GM23248 (cell line): Measurements from ENCODE around the gene SRGAP2C. TPM values are rescaled to one million over a fixed set of nuclear protein-coding genes. Genes with fewer than 3 reads are reported as not detected.
"Not testable (repeated sequence)": the region's sequence is repeated elsewhere in the genome, so short reads cannot be mapped to it uniquely, and the experiment has no call there.

ENCODE experiments used
- DNase-seq: peaks from one replicate; pipeline ENCODE4 v3.0.0-alpha.2; 2015
- H2AFZ ChIP-seq: fragments of 200-600 bp; sonication (generic); 2 replicates; pipeline ENCODE4 v1.6.1; 2016; ENCODE audit warnings: antibody characterized with exemption
- H3F3A ChIP-seq: fragments of 200-600 bp; sonication (generic); 2 replicates; pipeline ENCODE4 v1.6.1; 2016; ENCODE audit warnings: mild to moderate bottlenecking, antibody characterized with exemption, mixed run types; ENCODE audit not compliant: insufficient read depth
- H3K27ac ChIP-seq: fragments of 200-600 bp; sonication (generic); 2 replicates; pipeline ENCODE4 v1.5.1; 2016; ENCODE audit warnings: mild to moderate bottlenecking
- H3K27me3 ChIP-seq: fragments of 200-600 bp; sonication (generic); replicated peaks from 2 replicates; pipeline ENCODE4 v1.6.1; 2016; ENCODE audit warnings: mild to moderate bottlenecking; ENCODE audit not compliant: insufficient read depth
- H3K36me3 ChIP-seq: fragments of 200-600 bp; sonication (generic); 2 replicates; pipeline ENCODE4 v1.6.1; 2016; ENCODE audit warnings: low read depth, mild to moderate bottlenecking
- H3K4me1 ChIP-seq: fragments of 200-600 bp; sonication (generic); 2 replicates; pipeline ENCODE4 v1.6.1; 2016; ENCODE audit warnings: mild to moderate bottlenecking; ENCODE audit not compliant: insufficient read depth
- H3K4me2 ChIP-seq: fragments of 200-600 bp; sonication (generic); one replicate; pipeline ENCODE4 v1.6.1; 2016; ENCODE audit warnings: mild to moderate bottlenecking; ENCODE audit not compliant: unreplicated experiment
- H3K4me3 ChIP-seq: fragments of 200-600 bp; sonication (generic); 2 replicates; pipeline ENCODE4 v1.5.1; 2016; ENCODE audit warnings: mild to moderate bottlenecking
- H3K79me2 ChIP-seq: fragments of 200-600 bp; sonication (generic); 2 replicates; pipeline ENCODE4 v1.6.1; 2016; ENCODE audit warnings: mild to moderate bottlenecking; ENCODE audit not compliant: insufficient read depth
- H3K9ac ChIP-seq: fragments of 200-600 bp; sonication (generic); 2 replicates; pipeline ENCODE4 v1.6.1; 2016; ENCODE audit warnings: mild to moderate bottlenecking
- H3K9me2 ChIP-seq: fragments of 200-600 bp; sonication (generic); 2 replicates; pipeline ENCODE4 v1.6.1; 2016; ENCODE audit warnings: mixed run types, mild to moderate bottlenecking, moderate library complexity; ENCODE audit not compliant: insufficient read depth
- H3K9me3 ChIP-seq: fragments of 200-600 bp; sonication (generic); one replicate; pipeline ENCODE4 v1.6.1; 2017; ENCODE audit warnings: low read depth
- H4K20me1 ChIP-seq: fragments of 200-600 bp; sonication (generic); 2 replicates; pipeline ENCODE4 v1.6.0; 2016; ENCODE audit not compliant: insufficient read depth
- WGBS, 2 experiments: methylation state at CpG; one replicate each; pipeline ENCODE4 v1.1.6; 2015 to 2017; ENCODE audit warnings: low lambda C conversion rate in 2 of 2, low coverage in 1 of 2; ENCODE audit errors: missing lambda C conversion rate in 2 of 2; 5-methylcytosine and 5-hydroxymethylcytosine counted together
- in situ Hi-C: fragments of 300-500 bp; cut with MboI; formaldehyde crosslinking; loops from 2 replicates; pipeline ENCODE4 v1.15.0; 2020
- polyA plus RNA-seq: library from polyadenylated mRNA; unstranded; fragments of >200 nt; fragmentation: Nextera tagmentation; extraction: Ambion mirVana; gene quantifications from 2 replicates; pipeline ENCODE4 v1.2.1, GENCODE V29; 2016
- total RNA-seq: library from RNA; depleted of rRNA; stranded (reverse); fragments of >200 nt; shearing (Covaris generic); gene quantifications from 2 replicates; pipeline ENCODE4 v1.2.3, GENCODE V29; 2014

SRGAP2C gene
- total and polyA plus RNA-seq, 2 experiments from 2014 or later: 15.6 to 21.5 TPM

GRCh38 chr1:121278777-121279547, 94.2 kb downstream of the SRGAP2C start:
- H3K36me3 ChIP-seq, H4K20me1 ChIP-seq, H3K4me1 ChIP-seq, H3K4me2 ChIP-seq, in situ Hi-C loops, H3K27me3 ChIP-seq, H3K79me2 ChIP-seq, H3K4me3 ChIP-seq, H3K27ac ChIP-seq, H3K9ac ChIP-seq, H3K9me3 ChIP-seq, H3F3A ChIP-seq, H2AFZ ChIP-seq, H3K9me2 ChIP-seq: not testable (repeated sequence)
- DNase-seq: peak; percentile 0
- 97% methylated on average over 3 of the region's 4 CpGs; no CpG with 5 or more reads in 1 of the 2 experiments for WGBS, 2 experiments

- H3F3A ChIP-seq, H3K9me3 ChIP-seq, in situ Hi-C loops, H3K4me3 ChIP-seq, H3K9ac ChIP-seq, H3K4me2 ChIP-seq, H3K4me1 ChIP-seq, H3K27ac ChIP-seq, H3K36me3 ChIP-seq, H2AFZ ChIP-seq, H3K9me2 ChIP-seq, H4K20me1 ChIP-seq, H3K79me2 ChIP-seq, H3K27me3 ChIP-seq, DNase-seq: not testable (repeated sequence)
- 14 to 47% methylated on average over 1 to 2 of the region's 4 CpGs for WGBS, 2 experiments
These were observed 94.7 kb downstream of the SRGAP2C start for GRCh38 chr1:121279548-121279898.

DNA sequence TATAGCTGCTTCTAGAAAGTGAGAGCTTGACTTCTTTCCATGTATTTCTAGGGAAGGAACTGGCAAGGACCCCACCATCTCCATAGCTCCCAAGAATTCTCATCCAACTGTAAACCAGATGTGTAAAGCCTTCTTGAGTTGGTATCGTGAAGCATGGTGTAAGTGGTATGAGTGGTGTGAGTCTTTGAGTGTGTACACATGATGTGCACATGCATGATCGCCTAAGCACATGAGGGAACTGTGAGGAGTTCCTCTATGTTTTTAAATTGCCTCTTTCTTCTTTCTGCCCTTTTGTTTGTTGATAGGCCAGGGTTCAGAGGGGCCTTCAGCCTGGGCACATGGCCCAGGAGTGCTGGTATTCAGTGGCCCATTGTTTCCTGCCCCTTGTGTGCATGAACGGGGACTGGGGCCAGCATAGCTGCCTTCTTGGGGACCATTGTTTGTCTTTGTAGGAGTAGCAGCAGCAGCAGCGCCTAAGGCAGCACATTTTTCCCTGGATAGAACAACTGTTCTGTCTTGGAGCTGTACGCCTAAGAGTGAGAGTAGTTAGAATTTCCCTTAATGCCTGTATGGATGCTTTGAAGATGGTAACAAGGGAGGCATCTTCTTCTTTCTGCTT, 96.0 kb downstream of the SRGAP2C start:
- H3K4me1 ChIP-seq, H3K4me3 ChIP-seq, H4K20me1 ChIP-seq, H3K9me2 ChIP-seq, H3K27me3 ChIP-seq, H2AFZ ChIP-seq, H3F3A ChIP-seq, DNase-seq, in situ Hi-C loops, H3K36me3 ChIP-seq, H3K9ac ChIP-seq, H3K79me2 ChIP-seq, H3K4me2 ChIP-seq, H3K27ac ChIP-seq, H3K9me3 ChIP-seq: not testable (repeated sequence)
- 80 to 90% methylated on average over 2 to 3 of the region's 5 CpGs for WGBS, 2 experiments

DNA sequence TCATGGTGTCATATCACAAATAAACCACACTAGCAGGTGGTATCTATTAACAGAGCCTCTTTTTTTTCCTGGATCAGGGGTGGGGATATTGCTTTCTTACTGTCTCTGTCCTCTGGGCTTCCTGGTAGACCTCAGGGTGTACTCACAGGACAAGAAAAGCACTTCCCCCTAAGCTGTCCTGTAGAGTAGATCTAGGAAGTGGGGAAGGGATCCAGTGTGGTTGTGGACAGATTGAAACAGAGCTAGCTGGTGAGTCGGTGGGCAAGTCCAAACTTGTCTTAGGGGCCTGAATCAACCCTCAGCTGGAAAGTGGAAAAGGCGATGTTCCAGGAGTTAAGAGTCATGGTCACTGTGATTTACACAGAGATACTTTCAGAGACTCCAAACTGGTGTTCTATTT, 96.7 kb downstream of the SRGAP2C start:
- no CpG with 5 or more reads among the region's 2 CpGs for WGBS, 2 experiments
- H3K9me2 ChIP-seq: not testable (repeated sequence)

GRCh38 chr1:121283587-121284180, 98.9 kb downstream of the SRGAP2C start:
- H3K27me3 ChIP-seq, H3K9me3 ChIP-seq, H3K4me3 ChIP-seq, H3K9me2 ChIP-seq, H3K4me1 ChIP-seq, H3K36me3 ChIP-seq, H3K27ac ChIP-seq, H3K79me2 ChIP-seq, H3K4me2 ChIP-seq, H2AFZ ChIP-seq, H4K20me1 ChIP-seq, in situ Hi-C loops, H3K9ac ChIP-seq, H3F3A ChIP-seq: not testable (repeated sequence)
- DNase-seq: peak; percentile 26

More for the DNA sequence above, 96.7 kb downstream of the SRGAP2C start:
- H4K20me1 ChIP-seq, H3K27ac ChIP-seq, H3K36me3 ChIP-seq, H3K27me3 ChIP-seq, in situ Hi-C loops, H3K4me2 ChIP-seq, H3K9me3 ChIP-seq, H2AFZ ChIP-seq, H3F3A ChIP-seq, H3K4me1 ChIP-seq, H3K79me2 ChIP-seq, H3K9ac ChIP-seq, DNase-seq, H3K4me3 ChIP-seq: not testable (repeated sequence)

- in situ Hi-C loops: not testable (repeated sequence)
These were observed 107.8 kb downstream of the SRGAP2C start for GRCh38 chr1:121292590-121292989.

DNA sequence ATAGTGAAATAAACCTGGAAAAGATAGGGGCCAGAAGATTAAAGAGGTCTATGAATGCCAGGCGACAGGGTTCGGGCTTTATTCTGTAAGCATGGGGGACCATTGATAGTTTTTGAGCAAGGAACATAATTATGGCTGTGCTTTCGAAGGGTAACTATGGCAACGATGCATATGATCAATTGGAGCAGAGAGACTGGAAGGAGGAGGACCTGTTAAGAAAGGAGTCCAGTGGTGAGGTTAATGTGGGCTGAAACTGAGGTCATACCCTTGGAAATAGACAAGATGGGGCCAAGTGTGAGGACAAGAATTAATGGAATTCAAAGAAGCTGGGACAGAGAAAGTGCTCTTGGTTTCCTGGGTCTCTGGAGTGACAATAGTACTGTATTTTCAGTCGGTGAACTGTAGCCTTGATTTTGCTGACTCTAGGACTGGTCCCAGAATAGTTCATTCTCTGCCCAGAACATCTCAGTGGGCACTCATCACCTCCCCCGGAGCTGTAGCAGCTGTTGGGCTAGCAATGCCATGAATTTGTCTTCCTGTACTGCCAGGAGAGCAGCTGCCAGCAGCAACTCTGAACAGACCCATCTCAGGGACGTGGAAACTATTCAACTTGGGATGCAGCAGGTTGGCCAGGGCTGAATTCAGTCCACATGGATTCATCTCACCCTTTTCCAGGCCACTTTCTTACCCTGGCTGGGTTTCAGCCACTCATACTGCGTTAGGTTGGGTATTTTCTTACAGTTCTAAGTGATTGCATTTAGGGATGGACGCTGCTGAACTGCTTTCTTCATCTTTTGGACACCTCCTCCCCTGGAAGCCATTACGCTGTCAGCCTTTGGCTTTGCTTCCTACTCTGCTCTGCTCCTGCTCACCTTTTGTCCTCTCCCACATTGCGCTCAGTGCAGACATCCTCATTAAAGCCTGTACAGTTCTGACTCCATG, 108.8 kb downstream of the SRGAP2C start:
- H3K36me3 ChIP-seq, H3K9me3 ChIP-seq, H3K4me2 ChIP-seq, H3F3A ChIP-seq, H3K4me1 ChIP-seq, in situ Hi-C loops, H3K27ac ChIP-seq, H2AFZ ChIP-seq, DNase-seq, H3K27me3 ChIP-seq, H3K9me2 ChIP-seq, H3K4me3 ChIP-seq, H3K79me2 ChIP-seq, H3K9ac ChIP-seq, H4K20me1 ChIP-seq: not testable (repeated sequence)
- 4 to 33% methylated on average over 2 to 3 of the region's 11 CpGs for WGBS, 2 experiments

More at GRCh38 chr1:121292590-121292989, 107.8 kb downstream of the SRGAP2C start:
- not testable (repeated sequence) for H3K36me3 ChIP-seq, H3K27ac ChIP-seq, DNase-seq, H2AFZ ChIP-seq, H4K20me1 ChIP-seq, H3K4me2 ChIP-seq, H3K9ac ChIP-seq, H3K27me3 ChIP-seq, H3K4me3 ChIP-seq, H3K9me3 ChIP-seq, H3K9me2 ChIP-seq, H3K79me2 ChIP-seq, H3K4me1 ChIP-seq, H3F3A ChIP-seq
- WGBS, 2 experiments: 86 to 88% methylated on average over 1 to 2 of the region's 2 CpGs
